ENCODE results near the gene BRAT1. TPM values are rescaled to one million over a fixed set of nuclear protein-coding genes. Genes with fewer than 3 reads are reported as not detected.
"Not testable (repeated sequence)": the region's sequence is repeated elsewhere in the genome, so short reads cannot be mapped to it uniquely, and the experiment has no call there.

Gene BRAT1
- total RNA-seq, 4 donors from 2014 or later = 15.5 to 28.3 (median 22.8) TPM

GRCh38 chr7:2567679-2568278 lies 12.5 kb upstream of the BRAT1 start:
- Histone ChIP-seq H3K36me3 (peaks cover 0 to 26% (median 0%) of the 10 kb centered on the region in 3 donors), H3K9me3 (no peaks in the 10 kb centered on the region), H3K4me3 (no peak overlapping the region), H3K27ac (no peak overlapping the region), H3K27me3 (no peaks in the 10 kb centered on the region), H3K4me1 (peaks cover 0 to 23% (median 0%) of the 10 kb centered on the region in 3 donors)
- WGBS, 2 donors = 47 to 48% methylated on average over 11 to 12 of the region's 16 CpGs
- intact Hi-C loops (cut with DNase I) = no loop called here
- DNase-seq = no peak
- no peak for TF ChIP-seq POLR2A (IDR thresholded peaks at IDR 0.05)
- TF ChIP-seq CTCF (IDR thresholded peaks at IDR 0.05) = peak in 4 of 6 experiments; percentile 5 to 41 (median 15)

GRCh38 chr7:2566890-2567678 lies 11.8 kb upstream of the BRAT1 start:
- Histone ChIP-seq H3K4me3 (peak overlapping the region in 1 of 4 donors; percentile 13), H3K36me3 (peaks cover 0 to 19% (median 0%) of the 10 kb centered on the region in 3 donors), H3K4me1 (peaks cover 0 to 16% (median 0%) of the 10 kb centered on the region in 3 donors), H3K27ac (no peak overlapping the region), H3K27me3 (no peaks in the 10 kb centered on the region), H3K9me3 (no peaks in the 10 kb centered on the region)
- no peak for DNase-seq
- 58 to 73% methylated on average over 15 to 26 of the region's 28 CpGs for WGBS, 2 donors
- intact Hi-C loops (cut with DNase I) = no loop called here
- TF ChIP-seq POLR2A (IDR thresholded peaks at IDR 0.05) (no peak), CTCF (IDR thresholded peaks at IDR 0.05) (no peak)

- intact Hi-C loops (cut with DNase I) = no loop called here
- H3K27me3 ChIP-seq = no peaks in the 10 kb centered on the region
- TF ChIP-seq CTCF (IDR thresholded peaks at IDR 0.05) (no peak), POLR2A (IDR thresholded peaks at IDR 0.05) (no peak)
- H3K4me3 ChIP-seq = no peak overlapping the region
- H3K36me3 ChIP-seq = peaks cover 0 to 13% (median 0%) of the 10 kb centered on the region in 3 donors
- peaks cover 0 to 11% (median 0%) of the 10 kb centered on the region in 3 donors for H3K4me1 ChIP-seq
- H3K9me3 ChIP-seq = no peaks in the 10 kb centered on the region
- WGBS, 2 donors = 64 to 73% methylated on average over 8 of the region's 8 CpGs
- no peak overlapping the region for H3K27ac ChIP-seq
- no peak for DNase-seq
Measured at GRCh38 chr7:2566348-2566889, 11.1 kb upstream of the BRAT1 start.

- Histone ChIP-seq H3K4me3 (no peak overlapping the region), H3K4me1 (peaks cover 3 to 17% (median 4%) of the 10 kb centered on the region in 3 donors), H3K36me3 (peaks cover 0 to 11% (median 0%) of the 10 kb centered on the region in 3 donors), H3K27me3 (no peaks in the 10 kb centered on the region), H3K27ac (no peak overlapping the region), H3K9me3 (no peaks in the 10 kb centered on the region)
- 94 to 95% methylated on average over 11 to 12 of the region's 12 CpGs for WGBS, 2 donors
- intact Hi-C loops (cut with DNase I) = no loop called here
- TF ChIP-seq CTCF (IDR thresholded peaks at IDR 0.05) = no peak
- TF ChIP-seq POLR2A (IDR thresholded peaks at IDR 0.05) = no peak
- DNase-seq = no peak
Measured at GRCh38 chr7:2564970-2565540, 9.7 kb upstream of the BRAT1 start.

GRCh38 chr7:2563955-2564354 lies 8.6 kb upstream of the BRAT1 start:
- peaks cover 7 to 26% (median 9%) of the 10 kb centered on the region in 3 donors for H3K4me1 ChIP-seq
- intact Hi-C loops (cut with DNase I); H3K27me3 ChIP-seq; H3K9me3 ChIP-seq; H3K27ac ChIP-seq; DNase-seq; H3K36me3 ChIP-seq; H3K4me3 ChIP-seq: not testable (repeated sequence)
- 92 to 93% methylated on average over 3 of the region's 3 CpGs for WGBS, 2 donors
